ENCODE data around the gene PCDHGA10. TPM values are rescaled to one million over a fixed set of nuclear protein-coding genes. Genes with fewer than 3 reads are reported as not detected.
"Not testable (repeated sequence)": the region's sequence is repeated elsewhere in the genome, so short reads cannot be mapped to it uniquely, and the experiment has no call there.

PCDHGA10 gene
- total and polyA plus RNA-seq, 2 of the 8 experiments (the other 6 are each of a cell fraction or from before 2014, with no cell fraction given), result 2.2 to 6.4 TPM

DNA sequence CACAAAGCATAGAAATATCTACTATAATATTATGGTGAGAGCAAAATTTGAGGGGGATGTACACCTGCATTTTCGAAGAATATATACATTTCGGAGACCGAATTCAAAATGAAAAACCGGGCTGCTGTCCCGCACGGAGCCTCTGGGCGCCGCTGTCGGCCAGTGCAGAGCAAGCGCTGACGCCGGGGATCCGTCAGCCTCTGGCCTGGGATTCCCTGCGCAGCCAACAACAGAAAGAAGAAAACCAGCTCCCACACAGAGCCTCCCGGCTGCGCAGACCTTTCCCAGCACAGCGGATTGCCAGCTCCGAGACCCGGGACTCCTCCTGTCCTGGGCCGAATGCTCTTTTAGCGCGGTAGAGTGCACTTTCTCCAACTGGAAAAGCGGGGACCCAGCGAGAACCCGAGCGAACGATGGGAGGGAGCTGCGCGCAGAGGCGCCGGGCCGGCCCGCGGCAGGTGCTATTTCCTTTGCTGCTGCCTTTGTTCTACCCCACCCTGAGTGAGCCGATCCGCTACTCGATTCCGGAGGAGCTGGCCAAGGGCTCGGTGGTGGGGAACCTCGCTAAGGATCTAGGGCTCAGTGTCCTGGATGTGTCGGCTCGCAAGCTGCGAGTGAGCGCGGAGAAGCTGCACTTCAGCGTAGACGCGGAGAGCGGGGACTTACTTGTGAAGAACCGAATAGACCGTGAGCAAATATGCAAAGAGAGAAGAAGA, 4.8 kb upstream of the PCDHGA10 start, which contains the start of gene PCDHGB6:
PCDHGB6 (plus strand) TSS at position 232 of the 716 bp plus-strand sequence; CDS start at position 414, 182 bp downstream.
- not testable (repeated sequence) for H3K79me1 ChIP-seq (ENCODE audit: low read depth, low read length); H3K56ac ChIP-seq (replicated peaks; ENCODE audit: insufficient read length, low read depth, low read length); H3K4ac ChIP-seq (replicated peaks; ENCODE audit: insufficient read length, low read depth, low read length); H2BK12ac ChIP-seq (ENCODE audit: low read depth, low read length); H3K79me2 ChIP-seq (ENCODE audit: control insufficient read depth in 1 of 2, insufficient read depth in 2 of 2, low read length in 2 of 2); H3K27me3 ChIP-seq (replicated peaks in 1 of 4; ENCODE audit: control insufficient read depth in 3 of 4, extremely low read depth in 1 of 4, insufficient read depth in 3 of 4, low read length in 3 of 4); H3K36me3 ChIP-seq (ENCODE audit: control insufficient read depth in 2 of 4, insufficient read depth in 4 of 4, low read length in 3 of 4); H3K4me1 ChIP-seq (replicated peaks in 1 of 4; ENCODE audit: control insufficient read depth in 3 of 4, insufficient read depth in 4 of 4, low read length in 3 of 4); H2BK20ac ChIP-seq (ENCODE audit: low read length); H3K23me2 ChIP-seq (ENCODE audit: low read depth, low read length); H3K14ac ChIP-seq (ENCODE audit: insufficient read length); H3K23ac ChIP-seq (ENCODE audit: insufficient read length); H4K8ac ChIP-seq (ENCODE audit: extremely low read depth, insufficient read depth, low read length); H3K27ac ChIP-seq (ENCODE audit: low read depth, low read length); H4K5ac ChIP-seq (ENCODE audit: insufficient read length, low read depth, low read length); H3K18ac ChIP-seq (ENCODE audit: extremely low read depth, low read length); H4K91ac ChIP-seq (replicated peaks; ENCODE audit: insufficient read length, low read length); H2BK15ac ChIP-seq (ENCODE audit: low read length); H2AK5ac ChIP-seq (ENCODE audit: low read depth, low read length); H2BK120ac ChIP-seq (replicated peaks; ENCODE audit: low read depth, low read length); H2BK5ac ChIP-seq (ENCODE audit: low read depth, low read length); H4K20me1 ChIP-seq (replicated peaks in 1 of 2; ENCODE audit: control insufficient read depth in 1 of 2, insufficient read depth in 2 of 2, low read length in 2 of 2)
- peak within 1 kb of the TSS; percentile 68 to 70 for H3K4me2 ChIP-seq (ENCODE audit: insufficient read depth in 1 of 2, low read depth in 2 of 2, low read length in 2 of 2)
- peak within 1 kb of the TSS in 3 of 4 experiments; percentile 29 to 39 (median 37); a peak in 2 of 7 replicates for H3K9ac ChIP-seq (replicated peaks in 1 of 4; ENCODE audit: extremely low read depth in 1 of 4, low read depth in 3 of 4, low read length in 3 of 4)
- ChIA-PET CTCF (ENCODE audit: partially characterized antibody) (interaction anchor here (0.7 to 23.3 kb wide), 53 partner anchors 10 to 252 kb away, joined by 3 to 1236 read pairs (median 5); partner anchors contain the start of genes PCDHB10, PCDHB11, PCDHB14 and PCDHB15), POLR2A (ENCODE audit: partially characterized antibody) (interaction anchor here (0.8 to 1.3 kb wide), 3 partner anchors 13 to 104 kb away, joined by 3 read pairs; partner anchors contain the start of genes PCDHGA11 and PCDHGB2)
- H2AFZ ChIP-seq (ENCODE audit: low read length), result 0 out of 2 replicates have a peak within 1 kb of the TSS, but pooled peaks have one; percentile 56
- H3K9me3 ChIP-seq (ENCODE audit: insufficient read depth in 2 of 2, low read depth in 1 of 2, low read length in 1 of 2), result peaks cover 7 to 25% of the 10 kb centered on the region in 2 experiments; a peak in 3 of 4 replicates
- WGBS, 2 experiments (ENCODE audit: extremely low coverage in 1 of 2, insufficient coverage in 1 of 2, insufficient read length in 1 of 2, insufficient replicate concordance in 2 of 2, low coverage in 1 of 2, low lambda C conversion rate in 2 of 2, missing lambda C conversion rate in 1 of 2), result 7% methylated on average over 39 of the region's 51 CpGs; no CpG with 5 or more reads in 1 of the 2 experiments
- peak; percentile 72 for FAIRE-seq
- peak in 1 of 2 experiments; percentile 90 for DNase-seq (ENCODE audit: low read depth in 1 of 2, low spot score in 2 of 2)
- H3K4me3 ChIP-seq (ENCODE audit: extremely low read depth in 1 of 4, insufficient read depth in 2 of 4, low read depth in 3 of 4, low read length in 4 of 4), result peak within 1 kb of the TSS; percentile 58 to 70 (median 64)
- TF ChIP-seq ATF3 (IDR thresholded peaks at IDR 0.05; ENCODE audit: insufficient read depth, low read depth, low read length) (0 out of 2 replicates have a peak, but pooled peaks have one; percentile 2), TAF1 (IDR thresholded peaks at IDR 0.05; ENCODE audit: low read depth, low read length) (0 out of 2 replicates have a peak, but pooled peaks have one; percentile 58), KDM4A (IDR thresholded peaks at IDR 0.05; ENCODE audit: low read depth, low read length, severe bottlenecking) (peak; percentile 95), SP4 (IDR thresholded peaks at IDR 0.05; ENCODE audit: low read length) (0 out of 2 replicates have a peak, but pooled peaks have one; percentile 49), HDAC2 (IDR thresholded peaks at IDR 0.05; ENCODE audit: borderline replicate concordance in 1 of 2, low read depth in 2 of 2, low read length in 2 of 2) (0 out of 4 replicates have a peak, but pooled peaks of 1 of the 2 experiments have one; percentile 68), NRF1 (IDR thresholded peaks at IDR 0.05; ENCODE audit: low read depth, low read length) (peak; percentile 34; the same call in 1 of the 2 replicates), JUND (IDR thresholded peaks at IDR 0.05; ENCODE audit: low read length) (0 out of 2 replicates have a peak, but pooled peaks have one; percentile 3)
